HL-60/S4 treated with retinoic acid at 250 ng/mL for 4 days and 3 days (cell line): Measurements from ENCODE around the gene DOK5.
"Not testable (repeated sequence)": the region's sequence is repeated elsewhere in the genome, so short reads cannot be mapped to it uniquely, and the experiment has no call there.

Experiments
- in situ Hi-C: fragments of 300-500 bp; cut with MboI; formaldehyde crosslinking; loops from 2 replicates; pipeline ENCODE4 v1.7.0; 2022; ENCODE audit warnings: low sequenced_read_pairs

DOK5 gene

GRCh38 chr20:54475334-54476168, at the start of gene DOK5:
Gene DOK5, plus strand, starts transcription at chr20:54475593. Its CDS starts 354 bp downstream, at chr20:54475947.
- in situ Hi-C loops = no loop called here

GRCh38 chr20:54429364-54429763, 46.0 kb upstream of the DOK5 start:
- in situ Hi-C loops = no loop called here

GRCh38 chr20:54431156-54431944, 44.0 kb upstream of the DOK5 start:
- in situ Hi-C loops = no loop called here

- in situ Hi-C loops = no loop called here
Measured at GRCh38 chr20:54432966-54433365, 42.4 kb upstream of the DOK5 start.

GRCh38 chr20:54433636-54434035, 41.8 kb upstream of the DOK5 start:
- in situ Hi-C loops = no loop called here

GRCh38 chr20:54434196-54434595, 41.2 kb upstream of the DOK5 start:
- in situ Hi-C loops = no loop called here

GRCh38 chr20:54435015-54435414, 40.4 kb upstream of the DOK5 start:
- in situ Hi-C loops = no loop called here

GRCh38 chr20:54436410-54436809, 39.0 kb upstream of the DOK5 start:
- in situ Hi-C loops = not testable (repeated sequence)

GRCh38 chr20:54438166-54438565, 37.2 kb upstream of the DOK5 start:
- in situ Hi-C loops = no loop called here

- in situ Hi-C loops = no loop called here
Measured at GRCh38 chr20:54450207-54450606, 25.2 kb upstream of the DOK5 start.

GRCh38 chr20:54451171-54451570, 24.2 kb upstream of the DOK5 start:
- in situ Hi-C loops = no loop called here

GRCh38 chr20:54452277-54452676, 23.1 kb upstream of the DOK5 start:
- in situ Hi-C loops = no loop called here

GRCh38 chr20:54454982-54455381, 20.4 kb upstream of the DOK5 start:
- in situ Hi-C loops = no loop called here

GRCh38 chr20:54456423-54456822, 19.0 kb upstream of the DOK5 start:
- in situ Hi-C loops = no loop called here

GRCh38 chr20:54456961-54457360, 18.4 kb upstream of the DOK5 start:
- in situ Hi-C loops = no loop called here

- in situ Hi-C loops = no loop called here
Measured at GRCh38 chr20:54458219-54458618, 17.2 kb upstream of the DOK5 start.

GRCh38 chr20:54459279-54459678, 16.1 kb upstream of the DOK5 start:
- in situ Hi-C loops = no loop called here

- in situ Hi-C loops = no loop called here
Measured at GRCh38 chr20:54464003-54464402, 11.4 kb upstream of the DOK5 start.

GRCh38 chr20:54466127-54466526, 9.3 kb upstream of the DOK5 start:
- in situ Hi-C loops = no loop called here

- in situ Hi-C loops = no loop called here
Measured at GRCh38 chr20:54467622-54468021, 7.8 kb upstream of the DOK5 start.

- in situ Hi-C loops = no loop called here
Measured at GRCh38 chr20:54468082-54468481, 7.3 kb upstream of the DOK5 start.

- in situ Hi-C loops = no loop called here
Measured at GRCh38 chr20:54469293-54469692, 6.1 kb upstream of the DOK5 start.
